Cardiac fibroblast (primary cell): ENCODE measurements around the gene KRTAP13-3.

Experiments
- DNase-seq, 2 donors: peaks; one replicate each; pipeline versions ENCODE4 v3.0.0 to v3.0.0-alpha.2; 2010; ENCODE audit warnings: low read depth in 2 of 2
- H3K4me3 ChIP-seq, 2 donors: replicated peaks in 1 of 2; 1 replicate in 1 of 2; 2 replicates in 1 of 2; pipeline ENCODE4 v1.5.1; 2011; ENCODE audit warnings: low read depth in 2 of 2, low read length in 2 of 2, mild to moderate bottlenecking in 2 of 2, moderate library complexity in 1 of 2
- TF ChIP-seq, protein P1 (sequence below): IDR thresholded peaks from one replicate; pipeline ENCODE4 v1.5.1; 2011; ENCODE audit warnings: low read depth, mild to moderate bottlenecking, low read length, inconsistent platforms

The KRTAP13-3 gene

DNA sequence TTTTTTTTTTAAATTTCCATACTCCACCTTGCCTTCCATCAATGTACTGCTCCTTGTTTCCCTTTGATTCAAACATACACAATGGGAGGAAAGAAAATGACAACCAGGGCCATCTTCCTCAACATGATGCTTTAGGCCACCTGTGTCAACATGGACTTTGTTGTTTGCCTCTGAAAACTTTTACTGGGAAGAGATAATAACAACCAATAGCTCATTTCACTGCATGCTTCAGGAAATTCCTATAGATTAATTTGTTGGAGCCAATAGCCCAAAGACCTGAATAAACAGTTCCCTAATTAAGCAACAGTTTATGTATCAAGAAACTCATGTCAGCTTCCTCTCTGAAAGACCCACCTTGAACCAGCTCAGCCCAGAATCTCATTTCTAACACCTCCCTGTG is 17.5 kb upstream of the KRTAP13-3 start:
- TF ChIP-seq, protein P1, sequence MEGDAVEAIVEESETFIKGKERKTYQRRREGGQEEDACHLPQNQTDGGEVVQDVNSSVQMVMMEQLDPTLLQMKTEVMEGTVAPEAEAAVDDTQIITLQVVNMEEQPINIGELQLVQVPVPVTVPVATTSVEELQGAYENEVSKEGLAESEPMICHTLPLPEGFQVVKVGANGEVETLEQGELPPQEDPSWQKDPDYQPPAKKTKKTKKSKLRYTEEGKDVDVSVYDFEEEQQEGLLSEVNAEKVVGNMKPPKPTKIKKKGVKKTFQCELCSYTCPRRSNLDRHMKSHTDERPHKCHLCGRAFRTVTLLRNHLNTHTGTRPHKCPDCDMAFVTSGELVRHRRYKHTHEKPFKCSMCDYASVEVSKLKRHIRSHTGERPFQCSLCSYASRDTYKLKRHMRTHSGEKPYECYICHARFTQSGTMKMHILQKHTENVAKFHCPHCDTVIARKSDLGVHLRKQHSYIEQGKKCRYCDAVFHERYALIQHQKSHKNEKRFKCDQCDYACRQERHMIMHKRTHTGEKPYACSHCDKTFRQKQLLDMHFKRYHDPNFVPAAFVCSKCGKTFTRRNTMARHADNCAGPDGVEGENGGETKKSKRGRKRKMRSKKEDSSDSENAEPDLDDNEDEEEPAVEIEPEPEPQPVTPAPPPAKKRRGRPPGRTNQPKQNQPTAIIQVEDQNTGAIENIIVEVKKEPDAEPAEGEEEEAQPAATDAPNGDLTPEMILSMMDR: no peak
- no peak overlapping the region for H3K4me3 ChIP-seq
- DNase-seq: no peak

DNA sequence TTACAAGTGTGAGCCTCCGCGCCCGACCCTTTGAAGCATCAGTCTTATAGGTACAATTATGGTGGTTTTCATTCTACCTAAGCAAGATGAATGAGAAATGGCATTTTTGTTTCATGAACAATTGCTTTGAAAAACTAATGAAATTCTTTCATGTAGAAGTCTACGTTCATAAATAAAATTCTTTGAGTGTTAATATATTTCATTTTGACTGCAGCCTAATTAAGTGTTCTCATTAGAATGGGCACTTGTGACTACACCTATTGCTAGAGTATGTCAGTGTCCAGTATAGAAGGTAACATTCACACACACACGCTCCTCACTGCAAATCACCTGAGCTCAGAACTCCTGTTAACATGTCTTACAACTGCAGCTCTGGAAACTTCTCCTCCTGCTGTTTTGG is 14.2 kb upstream of the KRTAP13-3 start, which contains the start of gene KRTAP15-1:
KRTAP15-1 (plus strand) TSS at position 301 of the 400 bp plus-strand sequence; CDS start at position 354, 53 bp downstream.
- no peak within 1 kb of the TSS for H3K4me3 ChIP-seq
- DNase-seq: no peak
- TF ChIP-seq, protein P1: no peak

- TF ChIP-seq, protein P1: no peak
- H3K4me3 ChIP-seq: no peak overlapping the region
- no peak for DNase-seq
Measured at GRCh38 chr21:30437010-30437565, 11.4 kb upstream of the KRTAP13-3 start.

GRCh38 chr21:30434033-30434631 is 8.4 kb upstream of the KRTAP13-3 start:
- TF ChIP-seq, protein P1: peak; percentile 52
- DNase-seq: peak; percentile 41 to 47
- H3K4me3 ChIP-seq: no peak overlapping the region

DNA sequence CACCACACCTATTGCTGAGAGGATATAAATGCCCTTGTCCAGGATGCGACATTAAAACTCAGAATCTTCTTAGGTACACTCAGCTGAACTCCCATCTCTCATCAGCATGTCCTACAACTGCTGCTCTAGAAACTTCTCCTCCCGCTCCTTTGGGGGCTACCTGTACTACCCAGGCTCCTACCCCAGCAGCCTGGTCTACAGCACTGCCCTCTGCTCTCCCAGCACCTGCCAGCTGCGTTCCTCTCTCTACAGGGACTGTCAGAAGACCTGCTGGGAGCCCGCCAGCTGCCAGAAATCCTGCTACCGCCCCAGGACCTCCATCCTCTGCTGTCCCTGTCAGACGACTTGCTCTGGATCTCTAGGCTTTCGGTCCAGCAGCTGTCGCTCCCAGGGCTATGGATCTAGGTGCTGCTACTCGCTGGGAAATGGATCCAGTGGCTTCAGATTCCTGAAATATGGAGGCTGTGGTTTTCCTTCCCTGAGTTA is 4.5 kb upstream of the KRTAP13-3 start, which contains the start of gene KRTAP13-4:
KRTAP13-4 (plus strand) TSS at position 51 of the 486 bp plus-strand sequence; CDS start at position 107, 56 bp downstream.
- no peak for DNase-seq
- TF ChIP-seq, protein P1: no peak

GRCh38 chr21:30426731-30427130 is 1.0 kb upstream of the KRTAP13-3 start:
- no peak overlapping the region for H3K4me3 ChIP-seq
- TF ChIP-seq, protein P1: no peak
- DNase-seq: no peak

More for the DNA sequence above, 4.5 kb upstream of the KRTAP13-3 start, which contains the start of gene KRTAP13-4:
- H3K4me3 ChIP-seq: no peak within 1 kb of the TSS
